Lower leg skin (tissue), 4 donors: ENCODE measurements around the gene CDKAL1. TPM values are rescaled to one million over a fixed set of nuclear protein-coding genes. Genes with fewer than 3 reads are reported as not detected.

Source experiments
- DNase-seq, 2 donors: peaks; one replicate each; pipeline ENCODE4 v3.0.0-alpha.2; 2019; ENCODE audit warnings: low spot score in 2 of 2
- H3K4me3 ChIP-seq: fragments of 200-600 bp; sonication (generic); 2 replicates; pipeline ENCODE4 v1.5.1; 2017; ENCODE audit warnings: mild to moderate bottlenecking, low read depth; ENCODE audit not compliant: poor library complexity, severe bottlenecking
- CTCF ChIP-seq, 3 donors: fragments of 450-650 bp; IDR thresholded peaks; one replicate each; pipeline ENCODE4 v1.5.1; 2016; ENCODE audit warnings: antibody characterized with exemption in 3 of 3, mild to moderate bottlenecking in 3 of 3, moderate library complexity in 2 of 3
- POLR2A ChIP-seq, 2 donors: fragments of 450-650 bp; IDR thresholded peaks; one replicate each; pipeline ENCODE4 v1.6.1; 2016 to 2017; ENCODE audit warnings: antibody characterized with exemption in 2 of 2, mild to moderate bottlenecking in 1 of 2, moderate library complexity in 1 of 2
- WGBS, 2 donors: methylation state at CpG; one replicate each; pipeline ENCODE4 v1.1.5; 2018; 5-methylcytosine and 5-hydroxymethylcytosine counted together
- intact Hi-C: fragments of 100-400 bp; cut with DNase I; formaldehyde crosslinking; loops from one replicate; pipeline ENCODE4 v1.15.0; 2023; ENCODE audit warnings: low total_unique reads
- total RNA-seq, 4 donors: library from RNA; depleted of rRNA; stranded (reverse); fragments of >200 nt; gene quantifications; one replicate each; pipeline ENCODE4 v1.1.0, GENCODE V29; 2016

The CDKAL1 gene
- total RNA-seq, 4 donors from 2014 or later = 10.3 to 18.0 (median 11.6) TPM

GRCh38 chr6:21137700-21138335, 603.6 kb downstream of the CDKAL1 start:
- intact Hi-C loops = no loop called here
- no peak for DNase-seq
- no peak for TF ChIP-seq POLR2A (IDR thresholded peaks at IDR 0.05)
- TF ChIP-seq CTCF (IDR thresholded peaks at IDR 0.05) = no peak

DNA sequence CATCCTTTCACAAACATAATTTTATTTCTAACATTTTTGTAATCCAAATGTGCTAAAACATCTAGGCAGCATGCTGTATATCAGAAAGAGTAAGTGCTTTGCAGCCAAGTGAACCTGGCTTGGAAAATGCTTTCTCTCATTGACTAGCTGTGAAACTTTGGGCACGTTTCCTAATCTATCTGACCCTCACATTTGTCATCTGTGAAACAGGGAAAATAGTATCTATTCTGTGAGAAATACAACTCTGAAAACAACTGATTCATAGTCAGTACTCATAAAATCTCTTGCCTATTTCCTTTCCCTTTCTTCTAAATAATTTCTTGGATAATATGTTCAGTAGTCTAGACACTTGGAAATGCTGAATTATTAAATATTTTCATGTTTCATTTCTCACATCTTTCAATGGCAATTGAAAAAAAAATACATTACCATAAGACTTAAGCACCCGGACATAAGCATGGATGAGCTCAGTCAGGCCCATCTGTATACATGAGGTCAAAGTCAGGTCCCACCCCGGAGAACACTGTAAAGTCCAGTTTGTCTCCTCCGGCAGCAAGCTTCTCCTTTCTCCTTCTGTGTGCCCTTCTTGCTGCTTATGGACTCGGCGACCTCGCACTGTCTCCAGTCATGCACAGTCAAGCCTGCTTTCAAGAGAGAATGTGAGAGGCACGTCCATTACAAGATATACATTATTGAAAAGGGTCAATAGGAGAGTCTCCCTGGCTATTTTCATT, 604.2 kb downstream of the CDKAL1 start:
- no peak for TF ChIP-seq POLR2A (IDR thresholded peaks at IDR 0.05)
- no peak for TF ChIP-seq CTCF (IDR thresholded peaks at IDR 0.05)
- intact Hi-C loops = no loop called here
- no peak overlapping the region for H3K4me3 ChIP-seq
- 80 to 84% methylated on average over 8 of the region's 8 CpGs for WGBS, 2 donors
- no peak for DNase-seq

More at GRCh38 chr6:21137700-21138335, 603.6 kb downstream of the CDKAL1 start:
- WGBS, 2 donors = 91% methylated on average over 2 of the region's 2 CpGs
- no peak overlapping the region for H3K4me3 ChIP-seq

DNA sequence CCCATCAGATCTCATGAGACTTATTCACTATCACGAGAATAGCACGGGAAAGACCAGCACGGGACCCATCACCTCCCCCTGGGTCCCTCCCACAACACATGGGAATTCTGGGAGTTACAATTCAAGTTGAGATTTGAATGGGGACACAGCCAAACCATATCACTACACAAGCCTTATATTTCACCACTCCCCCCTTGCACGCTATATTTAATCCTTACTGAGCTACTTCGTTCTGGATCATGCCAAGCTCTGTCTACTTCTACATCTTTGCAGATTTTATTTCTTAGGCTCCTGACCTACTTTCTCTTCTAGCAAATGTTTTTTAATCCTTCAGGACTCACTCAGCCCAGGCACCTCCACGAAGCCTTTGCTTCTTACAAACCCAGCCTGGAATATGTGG, 606.7 kb downstream of the CDKAL1 start:
- intact Hi-C loops = no loop called here
- H3K4me3 ChIP-seq = no peak overlapping the region
- TF ChIP-seq CTCF (IDR thresholded peaks at IDR 0.05) (no peak), POLR2A (IDR thresholded peaks at IDR 0.05) (no peak)
- no peak for DNase-seq
- WGBS, 2 donors = 93 to 98% methylated on average over 6 of the region's 6 CpGs

DNA sequence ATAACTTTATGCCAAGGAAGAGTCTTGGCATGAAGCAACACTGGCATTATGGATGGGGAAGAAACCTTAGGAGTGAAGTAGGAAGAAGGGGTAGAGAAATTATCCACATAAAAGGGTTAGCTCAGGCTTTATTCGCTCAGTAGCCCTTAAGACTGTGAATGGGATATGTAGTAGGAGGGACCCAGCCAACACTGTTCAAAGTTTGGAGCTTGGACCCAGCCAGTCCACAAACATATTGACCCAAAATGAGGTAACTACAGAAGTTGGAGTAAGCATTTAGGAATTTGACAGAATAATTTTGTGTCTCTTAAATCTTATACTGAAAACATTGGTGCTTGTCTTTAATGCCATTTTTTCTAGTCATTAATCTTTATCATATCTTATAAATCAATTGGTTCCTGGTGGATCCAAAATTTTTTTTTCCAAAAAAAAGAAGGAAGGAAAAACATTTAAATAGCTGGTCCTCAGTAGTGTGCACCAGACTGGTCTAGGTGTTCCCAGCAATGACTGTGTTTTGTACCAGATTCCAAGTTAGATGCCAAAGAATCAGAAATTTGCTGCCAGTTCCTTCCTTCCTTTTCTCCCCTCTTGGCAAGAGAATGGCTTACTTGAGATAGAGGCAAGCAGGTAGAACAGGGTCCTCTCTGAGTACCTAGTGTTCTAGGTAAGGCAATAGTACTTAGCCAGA, 607.5 kb downstream of the CDKAL1 start:
- no peak for DNase-seq
- intact Hi-C loops = no loop called here
- 81 to 91% methylated on average over 1 of the region's 1 CpG for WGBS, 2 donors
- H3K4me3 ChIP-seq = no peak overlapping the region
- TF ChIP-seq CTCF (IDR thresholded peaks at IDR 0.05) = no peak
- TF ChIP-seq POLR2A (IDR thresholded peaks at IDR 0.05) = no peak

GRCh38 chr6:21142741-21143140, 608.5 kb downstream of the CDKAL1 start:
- TF ChIP-seq POLR2A (IDR thresholded peaks at IDR 0.05) (no peak), CTCF (IDR thresholded peaks at IDR 0.05) (no peak)
- H3K4me3 ChIP-seq = no peak overlapping the region
- intact Hi-C loops = no loop called here
- DNase-seq = no peak
- 90% methylated on average over 3 of the region's 3 CpGs for WGBS, 2 donors
